Stimulated activated CD4-positive, alpha-beta T cell treated with anti-CD3 and anti-CD28 coated beads, Interleukin-4, amount 100 ng/mL, for 48 hours (primary cell): ENCODE results near the gene EXOSC2.
"Not testable (repeated sequence)": the region's sequence is repeated elsewhere in the genome, so short reads cannot be mapped to it uniquely, and the experiment has no call there.

ENCODE experiments used
- DNase-seq, 2 donors: peaks; one replicate each; pipeline ENCODE4 v3.0.0-alpha.2; 2020; ENCODE audit warnings: low read depth in 2 of 2

Gene EXOSC2

GRCh38 chr9:130668196-130668595, 25.4 kb upstream of the EXOSC2 start:
- no peak for DNase-seq

- no peak for DNase-seq
Measured at GRCh38 chr9:130668659-130669058, 24.9 kb upstream of the EXOSC2 start.

GRCh38 chr9:130669965-130670364, 23.6 kb upstream of the EXOSC2 start:
- no peak for DNase-seq

GRCh38 chr9:130670644-130671043, 22.9 kb upstream of the EXOSC2 start:
- no peak for DNase-seq

GRCh38 chr9:130672466-130672865, 21.1 kb upstream of the EXOSC2 start:
- no peak for DNase-seq

- DNase-seq, result no peak
Measured at GRCh38 chr9:130672933-130673615, 20.5 kb upstream of the EXOSC2 start.

- no peak for DNase-seq
Measured at GRCh38 chr9:130675396-130675795, 18.2 kb upstream of the EXOSC2 start.

GRCh38 chr9:130677252-130677651, 16.3 kb upstream of the EXOSC2 start:
- no peak for DNase-seq

- peak; percentile 46 to 66 for DNase-seq
Measured at GRCh38 chr9:130680836-130681768, 12.5 kb upstream of the EXOSC2 start.

GRCh38 chr9:130681769-130682420, 11.7 kb upstream of the EXOSC2 start:
- DNase-seq, result no peak

GRCh38 chr9:130682421-130683121, 11.0 kb upstream of the EXOSC2 start:
- peak in 1 of 2 donors; percentile 50 for DNase-seq

- DNase-seq, result no peak
Measured at GRCh38 chr9:130685104-130685503, 8.5 kb upstream of the EXOSC2 start.

- not testable (repeated sequence) for DNase-seq
Measured at GRCh38 chr9:130685945-130686344, 7.6 kb upstream of the EXOSC2 start.

- no peak for DNase-seq
Measured at GRCh38 chr9:130687615-130688014, 6.0 kb upstream of the EXOSC2 start.

- no peak for DNase-seq
Measured at GRCh38 chr9:130688072-130688471, 5.5 kb upstream of the EXOSC2 start.

- no peak for DNase-seq
Measured at GRCh38 chr9:130689572-130689936, 4.0 kb upstream of the EXOSC2 start.

- DNase-seq, result no peak
Measured at GRCh38 chr9:130689937-130690700, 3.5 kb upstream of the EXOSC2 start.

- DNase-seq, result no peak
Measured at GRCh38 chr9:130692321-130692720, 1.3 kb upstream of the EXOSC2 start.

- no peak for DNase-seq
Measured at GRCh38 chr9:130693101-130693425, 517 bp upstream of the EXOSC2 start.

- no peak for DNase-seq
Measured at GRCh38 chr9:130694205-130694604, 625 bp downstream of the EXOSC2 start.

GRCh38 chr9:130696139-130696650, 2.6 kb downstream of the EXOSC2 start:
- no peak for DNase-seq
